Trophoblast cell (in vitro differentiated cells and primary cell): ENCODE data around the gene SLC37A3. TPM values are rescaled to one million over a fixed set of nuclear protein-coding genes. Genes with fewer than 3 reads are reported as not detected.

ENCODE experiments used
- DNase-seq, 2 donors: peaks; one replicate each; pipeline ENCODE4 v3.0.0-alpha.2; 2016
- H2AFZ ChIP-seq: 2 replicates; pipeline ENCODE4 v1.6.1; 2013; ENCODE audit warnings: low read length, moderate library complexity, mild to moderate bottlenecking; ENCODE audit not compliant: insufficient read depth, poor library complexity
- H2AK5ac ChIP-seq: 2 replicates; pipeline ENCODE4 v1.6.1; 2013; ENCODE audit warnings: mild to moderate bottlenecking, low read length
- H2BK120ac ChIP-seq: 2 replicates; pipeline ENCODE4 v1.6.1; 2013; ENCODE audit warnings: low read length, mild to moderate bottlenecking, moderate library complexity; ENCODE audit not compliant: insufficient read depth, poor library complexity
- H2BK12ac ChIP-seq: 2 replicates; pipeline ENCODE4 v1.6.1; 2013; ENCODE audit warnings: mild to moderate bottlenecking, low read length, moderate library complexity
- H2BK5ac ChIP-seq: 2 replicates; pipeline ENCODE4 v1.6.1; 2013; ENCODE audit warnings: low read length, low read depth, moderate library complexity, mild to moderate bottlenecking; ENCODE audit not compliant: poor library complexity
- H3K14ac ChIP-seq: 2 replicates; pipeline ENCODE4 v1.6.1; 2013; ENCODE audit warnings: mild to moderate bottlenecking, low read length
- H3K18ac ChIP-seq: 2 replicates; pipeline ENCODE4 v1.6.1; 2013; ENCODE audit warnings: mild to moderate bottlenecking, low read length
- H3K23ac ChIP-seq: 2 replicates; pipeline ENCODE4 v1.6.1; 2013; ENCODE audit warnings: low read length
- H3K27ac ChIP-seq: 2 replicates; pipeline ENCODE4 v1.5.1; 2013; ENCODE audit warnings: low read depth, mild to moderate bottlenecking, inconsistent platforms, low read length, moderate library complexity
- H3K27me3 ChIP-seq: 2 replicates; pipeline ENCODE4 v1.6.1; 2013; ENCODE audit warnings: inconsistent platforms, mild to moderate bottlenecking, low read length, moderate library complexity; ENCODE audit not compliant: insufficient read depth
- H3K36me3 ChIP-seq, 2 experiments: 1 replicate in 1 of 2; 2 replicates in 1 of 2; pipeline ENCODE4 v1.6.1; 2013; ENCODE audit warnings: low read length in 2 of 2, mild to moderate bottlenecking in 2 of 2, moderate library complexity in 1 of 2; ENCODE audit not compliant: insufficient read depth in 2 of 2, control insufficient read depth in 1 of 2
- H3K4ac ChIP-seq: 2 replicates; pipeline ENCODE4 v1.6.1; 2013; ENCODE audit warnings: low read depth, mild to moderate bottlenecking, low read length, moderate library complexity
- H3K4me1 ChIP-seq, 2 experiments: 1 replicate in 1 of 2; 2 replicates in 1 of 2; pipeline ENCODE4 v1.6.1; 2013; ENCODE audit warnings: low read length in 2 of 2, mild to moderate bottlenecking in 2 of 2, moderate library complexity in 1 of 2; ENCODE audit not compliant: insufficient read depth in 2 of 2, control insufficient read depth in 1 of 2
- H3K4me2 ChIP-seq: 2 replicates; pipeline ENCODE4 v1.6.1; 2013; ENCODE audit warnings: inconsistent platforms, mild to moderate bottlenecking, low read length, moderate library complexity
- H3K4me3 ChIP-seq: 2 replicates; pipeline ENCODE4 v1.5.1; 2013; ENCODE audit warnings: mild to moderate bottlenecking, low read depth, low read length, inconsistent platforms
- H3K79me1 ChIP-seq: one replicate; pipeline ENCODE4 v1.6.1; 2013; ENCODE audit warnings: low read length
- H3K79me2 ChIP-seq: 2 replicates; pipeline ENCODE4 v1.6.1; 2013; ENCODE audit warnings: low read length, mild to moderate bottlenecking; ENCODE audit not compliant: control insufficient read depth, insufficient read depth, poor library complexity
- H3K9ac ChIP-seq: 2 replicates; pipeline ENCODE4 v1.6.1; 2013; ENCODE audit warnings: mild to moderate bottlenecking, low read length
- H3K9me3 ChIP-seq: 2 replicates; pipeline ENCODE4 v1.6.1; 2013; ENCODE audit warnings: low read depth, mild to moderate bottlenecking, control low read depth, inconsistent platforms, low read length; ENCODE audit not compliant: insufficient read depth
- H4K12ac ChIP-seq: 2 replicates; pipeline ENCODE4 v1.6.1; 2013; ENCODE audit warnings: low read depth, mild to moderate bottlenecking, low read length, moderate library complexity
- H4K8ac ChIP-seq: 2 replicates; pipeline ENCODE4 v1.6.1; 2013; ENCODE audit warnings: low read depth, mild to moderate bottlenecking, low read length, moderate library complexity
- H4K91ac ChIP-seq: one replicate; pipeline ENCODE4 v1.6.1; 2013; ENCODE audit warnings: low read depth, mild to moderate bottlenecking, low read length, moderate library complexity
- WGBS: extraction: QIAGEN DNeasy Blood & Tissue Kit; methylation state at CpG from one replicate; pipeline ENCODE4 v1.1.7; 2013; ENCODE audit warnings: missing lambda C conversion rate; ENCODE audit not compliant: insufficient read length, insufficient coverage; ENCODE audit errors: extremely low coverage; 5-methylcytosine and 5-hydroxymethylcytosine counted together
- polyA plus RNA-seq: library from polyadenylated mRNA; stranded (reverse); fragments of 200-250 nt; gene quantifications from 2 replicates; pipeline ENCODE4 v1.2.3, GENCODE V29; 2013

The SLC37A3 gene
- 49.1 and 51.6 TPM in 2 replicates for polyA plus RNA-seq

GRCh38 chr7:140397784-140398750, at the start of gene SLC37A3:
SLC37A3 (minus strand) TSS chr7:140398530; CDS start chr7:140382526, 16,004 bp downstream.
- Histone ChIP-seq H3K9ac (peak within 1 kb of the TSS; percentile 89), H4K12ac (peak within 1 kb of the TSS; percentile 20), H3K23ac (no peak within 1 kb of the TSS), H3K79me2 (peaks cover 8% of the 10 kb centered on the region), H4K91ac (peak within 1 kb of the TSS; percentile 85), H3K27ac (peak within 1 kb of the TSS; percentile 78), H3K79me1 (peaks cover 5% of the 10 kb centered on the region), H3K27me3 (no peaks in the 10 kb centered on the region), H2AFZ (peak within 1 kb of the TSS; percentile 24), H3K18ac (peak within 1 kb of the TSS; percentile 17), H3K4me1 (peaks cover 4% of the 10 kb centered on the region in 2 experiments), H3K4me2 (peak within 1 kb of the TSS; percentile 44), H2BK120ac (peak within 1 kb of the TSS; percentile 44), H2AK5ac (no peak within 1 kb of the TSS), H3K4me3 (peak within 1 kb of the TSS; percentile 96), H2BK5ac (peak within 1 kb of the TSS; percentile 56), H4K8ac (peak within 1 kb of the TSS; percentile 49), H3K4ac (peak within 1 kb of the TSS; percentile 59), H3K14ac (peak within 1 kb of the TSS; percentile 69), H3K36me3 (peaks cover 0 to 3% of the 10 kb centered on the region in 2 experiments), H2BK12ac (no peak within 1 kb of the TSS), H3K9me3 (no peaks in the 10 kb centered on the region)
- DNase-seq = peak; percentile 84 to 94
- WGBS = no CpG with 5 or more reads among the region's 66 CpGs

GRCh38 chr7:140447841-140448240, 49.5 kb upstream of the SLC37A3 start:
- no peak overlapping the region for H3K14ac ChIP-seq
- no peak overlapping the region for H3K9ac ChIP-seq
- no peak overlapping the region for H4K12ac ChIP-seq
- H3K4ac ChIP-seq = no peak overlapping the region
- no peaks in the 10 kb centered on the region for H3K36me3 ChIP-seq
- no peak overlapping the region for H2BK120ac ChIP-seq
- H3K27ac ChIP-seq = no peak overlapping the region
- no peak overlapping the region for H3K18ac ChIP-seq
- H4K8ac ChIP-seq = no peak overlapping the region
- no peaks in the 10 kb centered on the region for H3K27me3 ChIP-seq
- H2AFZ ChIP-seq = no peak overlapping the region
- no peak overlapping the region for H2BK12ac ChIP-seq
- H3K79me1 ChIP-seq = no peaks in the 10 kb centered on the region
- no peak overlapping the region for H3K23ac ChIP-seq
- H2AK5ac ChIP-seq = no peak overlapping the region
- WGBS = no CpG with 5 or more reads among the region's 7 CpGs
- H3K4me2 ChIP-seq = no peak overlapping the region
- H4K91ac ChIP-seq = no peak overlapping the region
- H3K4me3 ChIP-seq = no peak overlapping the region
- DNase-seq = no peak
- H3K4me1 ChIP-seq = peaks cover 0 to 2% of the 10 kb centered on the region in 2 experiments
- H2BK5ac ChIP-seq = no peak overlapping the region
- H3K9me3 ChIP-seq = no peaks in the 10 kb centered on the region
- no peaks in the 10 kb centered on the region for H3K79me2 ChIP-seq

- H3K9me3 ChIP-seq = no peaks in the 10 kb centered on the region
- no peak overlapping the region for H4K91ac ChIP-seq
- H3K4me1 ChIP-seq = peaks cover 0 to 2% of the 10 kb centered on the region in 2 experiments
- H2BK120ac ChIP-seq = no peak overlapping the region
- no peak overlapping the region for H3K14ac ChIP-seq
- H3K18ac ChIP-seq = no peak overlapping the region
- no peak for DNase-seq
- no peak overlapping the region for H3K4me3 ChIP-seq
- H3K79me1 ChIP-seq = no peaks in the 10 kb centered on the region
- no peak overlapping the region for H4K8ac ChIP-seq
- H3K9ac ChIP-seq = no peak overlapping the region
- no peak overlapping the region for H3K4ac ChIP-seq
- H2BK12ac ChIP-seq = no peak overlapping the region
- no peak overlapping the region for H3K27ac ChIP-seq
- WGBS = no CpG with 5 or more reads among the region's 11 CpGs
- no peak overlapping the region for H2BK5ac ChIP-seq
- no peak overlapping the region for H2AFZ ChIP-seq
- no peak overlapping the region for H2AK5ac ChIP-seq
- H4K12ac ChIP-seq = no peak overlapping the region
- no peak overlapping the region for H3K4me2 ChIP-seq
- H3K36me3 ChIP-seq = no peaks in the 10 kb centered on the region
- H3K23ac ChIP-seq = no peak overlapping the region
- no peaks in the 10 kb centered on the region for H3K27me3 ChIP-seq
- H3K79me2 ChIP-seq = no peaks in the 10 kb centered on the region
Observed at GRCh38 chr7:140446467-140446866, 48.1 kb upstream of the SLC37A3 start.

DNA sequence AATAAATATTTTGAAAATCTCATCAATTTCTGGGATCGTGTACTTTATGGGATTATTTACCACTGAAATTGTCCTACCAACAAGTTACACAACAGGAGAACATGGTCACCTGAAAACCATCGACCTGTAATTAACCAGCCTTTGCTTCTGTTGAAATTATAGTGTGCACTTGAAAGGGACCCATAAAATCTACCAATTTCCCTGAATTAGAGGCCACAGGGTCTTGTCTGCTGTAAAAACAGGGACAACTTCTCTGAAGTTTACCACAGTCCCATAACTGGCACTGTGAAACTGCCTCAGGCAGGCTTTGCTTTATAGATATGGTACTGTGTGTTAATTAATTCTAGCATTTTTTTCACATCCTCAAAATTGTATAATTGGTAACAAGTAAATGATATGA, 43.2 kb upstream of the SLC37A3 start:
- no peak overlapping the region for H3K14ac ChIP-seq
- no peak for DNase-seq
- H3K27ac ChIP-seq = no peak overlapping the region

More for the DNA sequence above, 43.2 kb upstream of the SLC37A3 start:
- Histone ChIP-seq H2BK12ac (no peak overlapping the region), H2BK120ac (no peak overlapping the region), H3K79me1 (no peaks in the 10 kb centered on the region), H4K91ac (no peak overlapping the region), H3K36me3 (no peaks in the 10 kb centered on the region), H4K12ac (no peak overlapping the region), H2BK5ac (no peak overlapping the region), H3K4me1 (no peaks in the 10 kb centered on the region), H3K27me3 (no peaks in the 10 kb centered on the region), H3K23ac (no peak overlapping the region), H4K8ac (no peak overlapping the region), H2AFZ (no peak overlapping the region), H3K4me2 (no peak overlapping the region), H3K9ac (no peak overlapping the region), H2AK5ac (no peak overlapping the region), H3K9me3 (no peaks in the 10 kb centered on the region), H3K18ac (no peak overlapping the region), H3K79me2 (no peaks in the 10 kb centered on the region), H3K4ac (no peak overlapping the region), H3K4me3 (no peak overlapping the region)
- no CpG with 5 or more reads among the region's 2 CpGs for WGBS
